GM13977 (cell line): ENCODE data around the gene NR3C1.

Experiments used
- DNase-seq: peaks from one replicate; pipeline ENCODE4 v3.0.0; 2012; ENCODE audit warnings: low spot score
- in situ Hi-C: fragments of 300-500 bp; cut with MboI; formaldehyde crosslinking; loops from one replicate; pipeline ENCODE4 v1.12.0; 2022; ENCODE audit warnings: low sequenced_read_pairs, low pct_unique_long_range_greater_than_20kb, mixed read lengths, inconsistent platforms; ENCODE audit not compliant: unreplicated experiment
- TF ChIP-seq, protein P1 (sequence below): IDR thresholded peaks from 2 replicates; pipeline ENCODE4 v1.5.1; 2012; ENCODE audit warnings: mild to moderate bottlenecking, control low read depth; ENCODE audit not compliant: insufficient read depth; ENCODE audit errors: extremely low read depth, missing control alignments

The NR3C1 gene

DNA sequence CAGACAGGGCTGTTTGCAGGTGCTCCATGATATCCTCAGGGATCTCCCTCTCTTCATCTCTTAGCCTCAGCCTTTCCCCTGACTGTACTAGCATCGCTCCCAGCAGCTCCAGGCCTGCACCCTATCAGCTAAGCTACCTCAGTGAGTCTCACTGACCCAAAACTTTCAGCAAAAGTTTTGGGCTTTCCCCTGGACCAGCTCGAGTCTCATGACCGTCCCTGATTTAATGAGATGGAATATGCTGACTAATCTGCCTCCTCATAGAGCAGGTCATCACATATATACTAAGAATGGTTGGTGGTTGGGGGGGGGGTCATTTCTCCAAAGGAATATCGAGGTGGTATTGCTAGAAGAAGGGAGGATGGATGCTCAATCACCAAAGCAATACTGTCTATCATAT, 151.5 kb downstream of the NR3C1 start:
- in situ Hi-C loops, result no loop called here
- no peak for DNase-seq
- TF ChIP-seq, protein P1, sequence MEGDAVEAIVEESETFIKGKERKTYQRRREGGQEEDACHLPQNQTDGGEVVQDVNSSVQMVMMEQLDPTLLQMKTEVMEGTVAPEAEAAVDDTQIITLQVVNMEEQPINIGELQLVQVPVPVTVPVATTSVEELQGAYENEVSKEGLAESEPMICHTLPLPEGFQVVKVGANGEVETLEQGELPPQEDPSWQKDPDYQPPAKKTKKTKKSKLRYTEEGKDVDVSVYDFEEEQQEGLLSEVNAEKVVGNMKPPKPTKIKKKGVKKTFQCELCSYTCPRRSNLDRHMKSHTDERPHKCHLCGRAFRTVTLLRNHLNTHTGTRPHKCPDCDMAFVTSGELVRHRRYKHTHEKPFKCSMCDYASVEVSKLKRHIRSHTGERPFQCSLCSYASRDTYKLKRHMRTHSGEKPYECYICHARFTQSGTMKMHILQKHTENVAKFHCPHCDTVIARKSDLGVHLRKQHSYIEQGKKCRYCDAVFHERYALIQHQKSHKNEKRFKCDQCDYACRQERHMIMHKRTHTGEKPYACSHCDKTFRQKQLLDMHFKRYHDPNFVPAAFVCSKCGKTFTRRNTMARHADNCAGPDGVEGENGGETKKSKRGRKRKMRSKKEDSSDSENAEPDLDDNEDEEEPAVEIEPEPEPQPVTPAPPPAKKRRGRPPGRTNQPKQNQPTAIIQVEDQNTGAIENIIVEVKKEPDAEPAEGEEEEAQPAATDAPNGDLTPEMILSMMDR, result no peak

DNA sequence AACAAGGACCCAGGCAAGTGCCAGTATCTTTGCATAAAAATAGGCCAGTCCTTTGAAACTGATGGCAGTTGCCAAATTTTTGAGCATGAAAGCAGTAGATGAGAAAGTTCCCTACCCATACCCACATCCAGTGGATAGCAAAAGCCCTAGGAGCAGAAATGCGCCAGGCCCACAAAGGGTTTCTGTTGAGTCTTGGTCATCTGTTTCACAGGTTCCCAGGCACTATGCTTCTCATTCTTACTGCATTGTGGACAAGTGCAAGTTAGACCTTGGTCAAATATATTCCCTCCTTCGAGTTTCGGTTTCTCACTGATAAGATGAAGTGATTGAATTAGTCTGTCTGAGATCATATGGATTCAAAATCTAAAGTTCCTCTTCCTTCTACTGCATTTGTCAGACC, 152.3 kb downstream of the NR3C1 start:
- TF ChIP-seq, protein P1, result no peak
- in situ Hi-C loops, result no loop called here
- peak; percentile 54 for DNase-seq

DNA sequence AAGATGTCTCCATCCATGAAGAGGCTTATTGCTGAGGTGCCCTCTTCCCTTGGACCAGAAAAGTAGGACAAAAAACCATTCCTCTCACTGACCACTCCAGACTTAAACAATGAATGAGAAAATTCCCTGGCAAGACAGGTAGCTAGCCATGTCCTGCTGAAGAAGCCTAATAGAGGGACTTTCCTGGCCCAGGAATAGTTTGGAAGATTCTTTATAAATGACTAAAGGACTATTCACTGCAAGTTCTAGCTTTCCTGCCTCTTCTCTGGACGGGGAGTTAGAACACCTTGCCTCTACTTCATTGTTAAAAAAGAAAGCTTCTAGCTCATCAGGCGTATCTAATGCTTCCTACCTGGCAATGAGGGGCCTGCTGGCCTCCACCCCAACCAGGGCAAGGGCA, 153.6 kb downstream of the NR3C1 start:
- TF ChIP-seq, protein P1, result no peak
- no peak for DNase-seq
- in situ Hi-C loops, result no loop called here

DNA sequence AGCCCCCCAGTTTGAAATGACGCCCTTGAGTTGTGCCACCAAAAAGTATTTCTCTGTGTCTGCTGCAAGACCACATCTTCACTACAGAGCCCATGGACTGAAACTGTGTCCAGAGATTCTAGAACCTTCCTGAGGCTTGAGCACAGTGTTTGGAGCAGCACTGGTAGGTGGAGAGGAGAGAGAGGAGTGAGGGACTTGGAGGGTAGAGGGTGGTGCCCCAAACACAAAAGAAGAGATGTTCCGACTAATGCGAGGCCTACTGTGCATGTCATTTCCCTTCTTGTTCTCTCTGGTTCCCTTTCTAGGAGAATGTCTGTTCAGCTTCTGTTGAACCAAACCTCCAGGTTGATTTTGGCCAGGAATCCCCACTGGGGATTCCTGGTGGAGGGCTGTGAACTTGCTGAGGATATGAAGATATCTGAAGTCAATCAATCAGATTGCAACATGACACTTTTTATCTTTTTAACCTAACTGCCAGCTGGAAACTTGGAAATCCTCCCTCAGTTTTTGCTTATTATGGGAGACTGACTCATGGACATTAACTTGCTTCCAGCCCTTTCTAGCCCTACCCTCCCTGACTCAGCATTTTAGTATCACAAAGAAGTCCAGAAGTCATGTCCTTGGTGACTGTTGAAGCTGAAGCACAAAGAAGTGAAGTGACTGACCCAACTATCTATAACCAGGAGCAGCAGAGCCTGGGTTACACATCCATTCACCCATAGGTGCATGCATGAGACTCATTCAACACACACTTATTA, 154.5 kb downstream of the NR3C1 start:
- TF ChIP-seq, protein P1, result no peak
- no peak for DNase-seq
- in situ Hi-C loops, result no loop called here

DNA sequence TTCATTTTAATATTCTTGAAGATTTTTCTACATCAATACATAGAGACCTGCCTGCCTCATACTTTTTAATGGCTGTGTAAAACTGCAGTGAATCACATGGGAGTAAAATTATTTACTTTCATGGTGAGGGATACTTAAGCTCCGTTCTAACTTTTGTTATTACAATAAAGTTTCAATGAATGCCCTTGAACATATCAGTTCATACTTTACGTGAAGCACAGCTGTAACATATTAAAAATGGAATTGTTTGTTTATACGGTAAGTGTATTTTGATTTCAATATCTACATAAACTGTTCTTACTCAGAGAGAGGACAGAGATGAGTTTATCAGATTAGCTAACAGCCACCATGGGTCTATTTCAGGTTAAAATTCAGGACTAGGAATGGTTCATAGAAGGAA, 155.1 kb downstream of the NR3C1 start:
- in situ Hi-C loops, result no loop called here
- no peak for DNase-seq
- TF ChIP-seq, protein P1, result no peak

DNA sequence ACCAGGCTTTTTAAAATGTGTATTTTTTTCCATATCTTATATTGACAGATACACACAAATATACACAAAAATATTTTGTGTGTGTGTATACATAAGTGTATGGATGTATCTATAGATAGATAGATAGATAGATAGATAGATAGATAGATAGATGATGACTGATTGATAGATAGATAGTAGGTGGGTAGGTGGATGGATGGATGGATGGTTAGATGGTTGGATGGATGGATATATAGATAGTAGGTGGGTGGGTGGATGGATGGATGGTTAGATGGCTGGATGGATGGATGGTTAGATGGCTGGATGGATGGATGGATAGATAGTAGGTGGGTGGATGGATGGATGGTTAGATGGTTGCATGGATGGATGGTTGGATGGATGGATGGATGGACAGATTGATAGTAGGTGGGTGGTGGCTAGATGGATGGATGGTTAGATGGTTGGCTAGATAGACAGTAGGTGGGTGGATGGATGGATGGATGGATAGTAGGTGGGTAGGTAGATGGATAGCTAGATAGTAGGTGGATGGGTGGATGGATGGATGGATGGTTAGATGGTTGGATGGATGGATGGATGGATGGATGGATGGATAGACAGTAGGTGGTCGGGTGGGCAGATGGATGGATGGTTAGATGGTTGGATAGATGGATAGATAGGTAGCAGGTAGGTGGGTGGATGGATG, 156.2 kb downstream of the NR3C1 start:
- in situ Hi-C loops, result no loop called here
- no peak for DNase-seq
- TF ChIP-seq, protein P1, result no peak
